Liver (tissue), 3 donors: ENCODE measurements around the gene KCTD3.

ENCODE experiments used
- ATF3 ChIP-seq: IDR thresholded peaks from 2 replicates; pipeline ENCODE4 v1.6.1; 2016; ENCODE audit warnings: antibody characterized with exemption
- CTCF ChIP-seq: fragments of 150-350 bp; IDR thresholded peaks from 2 replicates; pipeline ENCODE4 v1.5.1; 2017; ENCODE audit warnings: improper control_type of control experiment, low read depth, low read length; ENCODE audit not compliant: missing input control
- EGR1 ChIP-seq, 2 donors: IDR thresholded peaks; 2 replicates each; pipeline ENCODE4 v1.6.1; 2016 to 2018; ENCODE audit warnings: antibody characterized with exemption in 2 of 2, low read depth in 2 of 2
- HNF4G ChIP-seq: IDR thresholded peaks from 2 replicates; pipeline ENCODE4 v1.6.1; 2016; ENCODE audit warnings: antibody characterized with exemption
- JUND ChIP-seq, 2 donors: IDR thresholded peaks; 2 replicates each; pipeline ENCODE4 v1.6.1; 2016; ENCODE audit warnings: antibody characterized with exemption in 2 of 2
- MAX ChIP-seq: IDR thresholded peaks from 2 replicates; pipeline ENCODE4 v1.6.1; 2016; ENCODE audit warnings: antibody characterized with exemption
- RAD21 ChIP-seq, 2 donors: IDR thresholded peaks; 2 replicates each; pipeline ENCODE4 v1.6.1; 2016; ENCODE audit warnings: antibody characterized with exemption in 2 of 2, mild to moderate bottlenecking in 2 of 2
- REST ChIP-seq: IDR thresholded peaks from 2 replicates; pipeline ENCODE4 v1.6.1; 2016; ENCODE audit warnings: antibody characterized with exemption, mild to moderate bottlenecking
- TAF1 ChIP-seq: conservative IDR thresholded peaks from 2 replicates; pipeline ENCODE4 v1.6.1; 2016; ENCODE audit warnings: antibody characterized with exemption, mild to moderate bottlenecking
- YY1 ChIP-seq: IDR thresholded peaks from 2 replicates; pipeline ENCODE4 v1.6.1; 2016; ENCODE audit warnings: antibody characterized with exemption, mild to moderate bottlenecking
- ZBTB33 ChIP-seq: IDR thresholded peaks from 2 replicates; pipeline ENCODE4 v1.6.1; 2016; ENCODE audit warnings: antibody characterized with exemption
- donor health status: healthy.
- donor health status: healthy.

- TF ChIP-seq JUND (IDR thresholded peaks at IDR 0.05) = no peak
- TF ChIP-seq CTCF = no peak
- no peak for TF ChIP-seq MAX
- TF ChIP-seq RAD21 (IDR thresholded peaks at IDR 0.05) = no peak
- TF ChIP-seq YY1 = no peak
- no peak for TF ChIP-seq ATF3
- no peak for TF ChIP-seq REST
- no peak for TF ChIP-seq TAF1
- no peak for TF ChIP-seq ZBTB33
- TF ChIP-seq HNF4G = no peak
- no peak for TF ChIP-seq EGR1 (IDR thresholded peaks at IDR 0.05; ENCODE audit: low read depth in 2 of 2)
These were observed 38.0 kb upstream of the KCTD3 start for GRCh38 chr1:215529111-215529510.
